Spleen (tissue), 7 donors: Measurements from ENCODE around the gene LRIG1.

Source experiments
- CTCF ChIP-seq, 11 experiments: fragments of 200-600 bp in 7 of 11; fragments of 450-650 bp in 4 of 11; sonication (generic) in 4 of 11; IDR thresholded peaks in 8 of 11; conservative IDR thresholded peaks in 3 of 11; 1 replicate in 7 of 11; 2 replicates in 4 of 11; pipeline versions ENCODE4 v1.4.0 to v1.8.0; 2016 to 2021; ENCODE audit warnings: antibody characterized with exemption in 11 of 11, inconsistent platforms in 4 of 11, mild to moderate bottlenecking in 1 of 11
- POLR2A ChIP-seq, 3 donors: fragments of 450-650 bp; IDR thresholded peaks; one replicate each; pipeline ENCODE4 v1.5.1; 2017; ENCODE audit warnings: antibody characterized with exemption in 3 of 3, mild to moderate bottlenecking in 1 of 3
- donor health status: DM: no; HTN: no; CAD: no; lungs with moderate emphysema.
- donor health status: DM: no; HTN: no; CAD: no.
- donor health status: DM: no; HTN: no; CAD: no.

- no peak for TF ChIP-seq POLR2A (IDR thresholded peaks at IDR 0.05)
- no peak for TF ChIP-seq CTCF (IDR thresholded peaks at IDR 0.05 in 8 of 11, conservative IDR thresholded peaks at IDR 0.05 in 3 of 11)
These were observed 44.1 kb downstream of the LRIG1 start for GRCh38 chr3:66456711-66457173.
